C4-2B (cell line): ENCODE data around the gene GP1BA.

Experiments used
- CTCF ChIP-seq: fragments of 450-650 bp; conservative IDR thresholded peaks from 2 replicates; pipeline ENCODE4 v1.5.1; 2017; ENCODE audit warnings: mild to moderate bottlenecking
- ZFX ChIP-seq: fragments of 450-650 bp; IDR thresholded peaks from 2 replicates; pipeline ENCODE4 v1.6.1; 2017

- TF ChIP-seq CTCF: no peak
- no peak for TF ChIP-seq ZFX
Measured at GRCh38 chr17:4887581-4887980, 44.5 kb upstream of the GP1BA start.
